Measurements from ENCODE around the gene ADCY1.

ADCY1 gene

DNA sequence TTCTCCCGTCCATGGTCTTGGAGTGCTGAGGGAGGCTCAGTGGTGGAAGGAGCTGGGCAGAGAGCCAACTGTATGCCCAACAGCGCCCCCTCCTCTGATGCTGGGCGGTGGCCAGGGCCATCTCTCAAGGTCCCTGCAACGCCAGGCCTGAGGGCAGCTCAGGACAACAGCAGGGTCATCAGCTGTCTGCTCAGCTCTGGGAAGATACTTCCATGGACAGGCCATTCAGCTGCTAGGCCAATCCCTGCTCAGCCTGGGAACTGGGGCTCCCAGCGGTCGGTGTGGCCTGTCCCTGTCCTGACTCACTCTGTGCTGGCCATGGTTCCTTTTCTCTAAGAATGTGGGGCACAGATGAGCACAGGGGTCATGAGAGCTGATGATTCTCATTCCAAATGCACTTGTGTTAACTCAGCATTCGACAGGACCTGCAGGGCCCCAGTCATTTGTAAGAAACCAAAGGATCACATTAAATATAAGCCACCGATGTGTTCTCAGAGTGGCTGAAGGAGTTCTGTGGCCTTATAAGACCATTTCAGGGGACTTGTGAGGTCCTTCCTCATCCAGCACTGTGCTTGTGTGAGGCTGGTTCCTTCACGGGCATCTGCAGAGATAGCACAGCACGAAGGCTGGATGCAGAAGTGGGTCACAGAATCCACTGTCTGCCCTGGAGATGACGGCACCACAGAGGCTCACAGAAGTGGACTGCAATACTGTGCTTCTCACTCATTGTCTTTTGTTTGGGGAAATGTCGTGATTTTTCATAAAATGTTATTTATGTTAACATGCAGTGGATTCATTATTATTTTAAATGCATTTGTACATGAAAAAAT lies 73.0 kb downstream of the ADCY1 start:
- Histone ChIP-seq H3K79me2 (ENCODE audit: low read length) (no peaks in the 10 kb centered on the region), H3K4me1 (ENCODE audit: low read length) (0 out of 2 replicates have a peak, but pooled peaks cover 3% of the 10 kb centered on the region), H3K9me3 (replicated peaks; ENCODE audit: insufficient read depth, low read length) (no peaks in the 10 kb centered on the region), H3K4me3 (ENCODE audit: low read length) (no peak overlapping the region), H3K27ac (ENCODE audit: low read length) (no peak overlapping the region), H3F3A (ENCODE audit: insufficient read depth, low read length) (no peaks in the 10 kb centered on the region), H3K36me3 (replicated peaks; ENCODE audit: insufficient read depth, low read length) (no peaks in the 10 kb centered on the region), H3K27me3 (replicated peaks; ENCODE audit: insufficient read depth, low read length) (no peaks in the 10 kb centered on the region), H3K9ac (ENCODE audit: low read length) (no peak overlapping the region), H2AFZ (ENCODE audit: low read length) (no peak overlapping the region), H3K4me2 (ENCODE audit: low read depth, low read length) (no peak overlapping the region), H3K9me2 (replicated peaks; ENCODE audit: insufficient read depth, low read length) (no peaks in the 10 kb centered on the region), H4K20me1 (ENCODE audit: insufficient read depth, low read length) (no peaks in the 10 kb centered on the region)
- TF ChIP-seq, protein P1, sequence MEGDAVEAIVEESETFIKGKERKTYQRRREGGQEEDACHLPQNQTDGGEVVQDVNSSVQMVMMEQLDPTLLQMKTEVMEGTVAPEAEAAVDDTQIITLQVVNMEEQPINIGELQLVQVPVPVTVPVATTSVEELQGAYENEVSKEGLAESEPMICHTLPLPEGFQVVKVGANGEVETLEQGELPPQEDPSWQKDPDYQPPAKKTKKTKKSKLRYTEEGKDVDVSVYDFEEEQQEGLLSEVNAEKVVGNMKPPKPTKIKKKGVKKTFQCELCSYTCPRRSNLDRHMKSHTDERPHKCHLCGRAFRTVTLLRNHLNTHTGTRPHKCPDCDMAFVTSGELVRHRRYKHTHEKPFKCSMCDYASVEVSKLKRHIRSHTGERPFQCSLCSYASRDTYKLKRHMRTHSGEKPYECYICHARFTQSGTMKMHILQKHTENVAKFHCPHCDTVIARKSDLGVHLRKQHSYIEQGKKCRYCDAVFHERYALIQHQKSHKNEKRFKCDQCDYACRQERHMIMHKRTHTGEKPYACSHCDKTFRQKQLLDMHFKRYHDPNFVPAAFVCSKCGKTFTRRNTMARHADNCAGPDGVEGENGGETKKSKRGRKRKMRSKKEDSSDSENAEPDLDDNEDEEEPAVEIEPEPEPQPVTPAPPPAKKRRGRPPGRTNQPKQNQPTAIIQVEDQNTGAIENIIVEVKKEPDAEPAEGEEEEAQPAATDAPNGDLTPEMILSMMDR (IDR thresholded peaks at IDR 0.05; ENCODE audit: low read length), result no peak
- TF ChIP-seq EZH2 (optimal IDR thresholded peaks at IDR 0.05; ENCODE audit: low read depth, low read length) (no peak), EZH2phosphoT487 (IDR thresholded peaks at IDR 0.05; ENCODE audit: low read length) (no peak)
- no peak for DNase-seq

DNA sequence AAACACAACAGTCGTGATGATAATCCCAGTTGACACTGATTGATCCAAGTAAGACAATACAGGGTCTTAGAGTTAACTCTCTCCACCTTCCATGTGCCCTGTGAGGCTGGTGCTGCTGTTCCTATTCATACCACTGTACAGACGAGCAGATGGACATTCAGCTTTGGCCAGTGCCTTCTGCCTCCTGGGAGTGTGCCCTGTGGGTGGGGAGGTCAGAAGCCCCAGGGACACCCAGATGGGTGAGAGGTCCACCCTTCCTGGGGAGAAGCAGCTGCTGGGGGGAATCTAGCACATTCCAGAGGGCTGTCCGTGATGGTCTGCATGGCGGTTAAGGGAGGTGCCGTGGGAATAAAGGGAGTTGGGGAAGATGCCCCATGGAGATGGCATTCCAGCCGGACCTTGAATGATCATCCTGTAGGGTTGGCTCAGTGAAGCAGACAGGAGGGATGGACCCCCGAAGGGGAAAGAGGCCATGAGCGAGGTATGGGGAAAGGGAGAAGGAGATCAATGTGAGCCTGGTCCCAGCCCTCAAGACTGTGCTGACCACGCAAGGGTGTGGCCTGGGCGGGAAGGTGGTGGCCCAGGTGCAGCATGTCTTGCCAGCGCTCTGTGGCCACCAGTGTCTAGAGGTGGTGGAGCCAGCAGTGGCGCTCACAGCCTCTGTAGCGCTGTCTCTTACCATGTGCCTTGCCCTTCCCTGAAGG lies 74.0 kb downstream of the ADCY1 start:
- no peaks in the 10 kb centered on the region for H3K27me3 ChIP-seq (replicated peaks; ENCODE audit: insufficient read depth, low read length)
- no peaks in the 10 kb centered on the region for H3K36me3 ChIP-seq (replicated peaks; ENCODE audit: insufficient read depth, low read length)
- H3K9ac ChIP-seq (ENCODE audit: low read length), result no peak overlapping the region
- no peaks in the 10 kb centered on the region for H3K9me2 ChIP-seq (replicated peaks; ENCODE audit: insufficient read depth, low read length)
- H2AFZ ChIP-seq (ENCODE audit: low read length), result no peak overlapping the region
- H3K4me1 ChIP-seq (ENCODE audit: low read length), result no peaks in the 10 kb centered on the region
- H3K4me3 ChIP-seq (ENCODE audit: low read length), result no peak overlapping the region
- DNase-seq, result no peak
- H4K20me1 ChIP-seq (ENCODE audit: insufficient read depth, low read length), result no peaks in the 10 kb centered on the region
- no peaks in the 10 kb centered on the region for H3K79me2 ChIP-seq (ENCODE audit: low read length)
- H3K4me2 ChIP-seq (ENCODE audit: low read depth, low read length), result no peak overlapping the region
- no peaks in the 10 kb centered on the region for H3F3A ChIP-seq (ENCODE audit: insufficient read depth, low read length)
- H3K27ac ChIP-seq (ENCODE audit: low read length), result no peak overlapping the region
- no peaks in the 10 kb centered on the region for H3K9me3 ChIP-seq (replicated peaks; ENCODE audit: insufficient read depth, low read length)
- no peak for TF ChIP-seq EZH2phosphoT487 (IDR thresholded peaks at IDR 0.05; ENCODE audit: low read length)
- TF ChIP-seq, protein P1 (IDR thresholded peaks at IDR 0.05; ENCODE audit: low read length), result no peak
- TF ChIP-seq EZH2 (optimal IDR thresholded peaks at IDR 0.05; ENCODE audit: low read depth, low read length), result no peak

DNA sequence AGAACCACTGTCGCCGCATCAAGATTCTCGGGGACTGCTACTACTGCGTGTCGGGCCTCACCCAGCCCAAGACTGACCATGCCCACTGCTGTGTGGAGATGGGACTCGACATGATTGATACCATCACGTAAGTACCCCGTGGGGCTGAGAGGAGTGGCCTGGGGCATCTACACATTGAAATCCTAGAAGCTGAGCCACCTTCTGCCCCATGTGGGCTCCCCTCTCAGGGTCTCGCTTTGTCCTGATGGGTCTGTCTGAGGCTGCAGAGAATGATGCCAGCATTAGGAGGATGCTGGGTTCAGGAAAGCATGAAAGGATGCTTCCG lies 74.5 kb downstream of the ADCY1 start:
- Histone ChIP-seq H3K79me2 (ENCODE audit: low read length) (no peaks in the 10 kb centered on the region), H3K9me2 (replicated peaks; ENCODE audit: insufficient read depth, low read length) (no peaks in the 10 kb centered on the region), H3K9me3 (replicated peaks; ENCODE audit: insufficient read depth, low read length) (no peaks in the 10 kb centered on the region), H3F3A (ENCODE audit: insufficient read depth, low read length) (no peaks in the 10 kb centered on the region), H3K27me3 (replicated peaks; ENCODE audit: insufficient read depth, low read length) (no peaks in the 10 kb centered on the region), H2AFZ (ENCODE audit: low read length) (no peak overlapping the region), H3K4me3 (ENCODE audit: low read length) (no peak overlapping the region), H3K9ac (ENCODE audit: low read length) (no peak overlapping the region), H3K27ac (ENCODE audit: low read length) (no peak overlapping the region), H3K4me2 (ENCODE audit: low read depth, low read length) (no peak overlapping the region), H3K36me3 (replicated peaks; ENCODE audit: insufficient read depth, low read length) (no peaks in the 10 kb centered on the region), H3K4me1 (ENCODE audit: low read length) (no peaks in the 10 kb centered on the region), H4K20me1 (ENCODE audit: insufficient read depth, low read length) (no peaks in the 10 kb centered on the region)
- DNase-seq, result no peak
- TF ChIP-seq, protein P1 (IDR thresholded peaks at IDR 0.05; ENCODE audit: low read length), result no peak
- no peak for TF ChIP-seq EZH2phosphoT487 (IDR thresholded peaks at IDR 0.05; ENCODE audit: low read length)
- no peak for TF ChIP-seq EZH2 (optimal IDR thresholded peaks at IDR 0.05; ENCODE audit: low read depth, low read length)
